ENCODE results near the gene HNRNPF. TPM values are rescaled to one million over a fixed set of nuclear protein-coding genes. Genes with fewer than 3 reads are reported as not detected.

HNRNPF gene
- total and polyA plus RNA-seq, 2 of the 4 experiments (the other 2 are of a cell fraction) = 169 to 207 TPM

- Histone ChIP-seq H2AK5ac (ENCODE audit: low read depth, low read length) (no peak overlapping the region), H3K36me3 (ENCODE audit: control insufficient read depth, insufficient read depth, low read length) (no peaks in the 10 kb centered on the region), H4K20me1 (ENCODE audit: insufficient read depth, low read length) (no peaks in the 10 kb centered on the region), H2BK15ac (ENCODE audit: low read depth, low read length) (no peak overlapping the region), H4K8ac (ENCODE audit: low read depth in 2 of 2, low read length in 2 of 2) (no peak overlapping the region), H3K14ac (replicated peaks; ENCODE audit: low read depth, low read length) (no peak overlapping the region), H3K27ac (ENCODE audit: insufficient read depth, low read length) (no peak overlapping the region), H3K4ac (ENCODE audit: low read depth, low read length) (no peak overlapping the region), H3K27me3 (ENCODE audit: control insufficient read depth, insufficient read depth, low read length) (no peaks in the 10 kb centered on the region), H2BK5ac (ENCODE audit: low read depth, low read length, poor library complexity, severe bottlenecking) (no peak overlapping the region), H3K9me3 (ENCODE audit: control insufficient read depth, insufficient read depth, low read length) (no peaks in the 10 kb centered on the region), H3K79me1 (ENCODE audit: low read depth in 1 of 2, low read length in 2 of 2) (peaks cover 0 to 4% of the 10 kb centered on the region in 2 experiments; a peak in 1 of 4 replicates), H3K4me2 (ENCODE audit: low read depth, low read length) (no peak overlapping the region), H3K56ac (ENCODE audit: extremely low read depth, insufficient read depth, low read length) (no peak overlapping the region), H3K23ac (ENCODE audit: low read depth, low read length) (no peak overlapping the region), H3K4me1 (ENCODE audit: control insufficient read depth, insufficient read depth, low read length) (no peaks in the 10 kb centered on the region), H4K5ac (ENCODE audit: low read depth, low read length) (no peak overlapping the region), H2BK20ac (ENCODE audit: low read depth, low read length) (no peak overlapping the region), H2BK120ac (ENCODE audit: low read depth, low read length) (no peak overlapping the region), H3K9me1 (ENCODE audit: insufficient read depth, low read length) (no peaks in the 10 kb centered on the region; the same call in 1 of the 2 replicates), H3K18ac (ENCODE audit: low read depth, low read length) (no peak overlapping the region), H3K9ac (ENCODE audit: low read depth, low read length) (no peak overlapping the region), H3K4me3 (ENCODE audit: insufficient read depth, low read depth, low read length) (no peak overlapping the region), H4K91ac (ENCODE audit: insufficient read depth, low read depth, low read length) (no peak overlapping the region), H2AK9ac (replicated peaks; ENCODE audit: low read depth, low read length, poor library complexity) (no peak overlapping the region), H2AFZ (replicated peaks; ENCODE audit: low read length, poor library complexity) (no peak overlapping the region)
- BruUV-seq (replicated peaks) = no TSS peak
- intact Hi-C loops (cut with micrococcal nuclease) (no loop called here), in situ Hi-C loops (cut with MboI; ENCODE audit: low sequenced_read_pairs) (no loop called here), dilution Hi-C loops (cut with HindIII; ENCODE audit: low sequenced_read_pairs, unreplicated experiment) (no loop called here)
- ATAC-seq (ENCODE audit: low read depth) (no peak), DNase-seq (no peak)
- TF ChIP-seq POLR2A (IDR thresholded peaks at IDR 0.05; ENCODE audit: low read depth, low read length) (no peak), BHLHE40 (IDR thresholded peaks at IDR 0.05; ENCODE audit: low read depth, low read length) (no peak)
- ChIA-PET CTCF (no interaction called here), POLR2A (ENCODE audit: unreplicated experiment) (no interaction called here)
- WGBS, 2 experiments (ENCODE audit: extremely low coverage in 2 of 2, insufficient read length in 1 of 2) = no CpG with 5 or more reads among the region's 7 CpGs
These were observed 35.3 kb upstream of the HNRNPF start for GRCh38 chr10:43444323-43444722.
